Common myeloid progenitor, CD34-positive (primary cell): ENCODE measurements around the gene ZNF808.
"Not testable (repeated sequence)": the region's sequence is repeated elsewhere in the genome, so short reads cannot be mapped to it uniquely, and the experiment has no call there.

Source experiments
- CTCF ChIA-PET: fragments of 350-600 bp; sonication (Branson Sonifier 250); formaldehyde crosslinking; loops from one replicate; lab custom pipeline; 2021; ENCODE audit warnings: antibody characterized with exemption; lab: Charles Lee
- POLR2A ChIA-PET: fragments of 350-600 bp; sonication (Branson Sonifier 250); formaldehyde crosslinking; loops from one replicate; lab custom pipeline; 2021; ENCODE audit warnings: antibody characterized with exemption; lab: Charles Lee
- DNase-seq, 3 donors: peaks; one replicate each; pipeline versions ENCODE4 v3.0.0 to v3.0.0-alpha.2; 2013
- H3K27ac ChIP-seq, 2 experiments: 1 replicate in 1 of 2; 2 replicates in 1 of 2; pipeline ENCODE4 v1.7.0; 2013; ENCODE audit warnings: inconsistent platforms in 2 of 2, low read length in 2 of 2, mild to moderate bottlenecking in 2 of 2, low read depth in 1 of 2, moderate library complexity in 1 of 2; ENCODE audit not compliant: severe bottlenecking in 2 of 2, insufficient read depth in 1 of 2, poor library complexity in 1 of 2
- H3K27me3 ChIP-seq, 5 experiments: replicated peaks in 2 of 5; 1 replicate in 3 of 5; 2 replicates in 2 of 5; pipeline versions ENCODE4 v1.6.1 to v1.7.0; 2013; ENCODE audit warnings: low read length in 4 of 5, mild to moderate bottlenecking in 2 of 5, moderate library complexity in 2 of 5, inconsistent platforms in 1 of 5; ENCODE audit not compliant: insufficient read depth in 5 of 5, control insufficient read depth in 4 of 5
- H3K36me3 ChIP-seq, 4 experiments: 1 replicate in 2 of 4; 2 replicates in 2 of 4; pipeline versions ENCODE4 v1.6.1 to v1.7.0; 2013; ENCODE audit warnings: low read length in 3 of 4, control low read depth in 1 of 4, mild to moderate bottlenecking in 1 of 4; ENCODE audit not compliant: control insufficient read depth in 4 of 4, insufficient read depth in 4 of 4
- H3K4me1 ChIP-seq, 4 experiments: 1 replicate in 3 of 4; 2 replicates in 1 of 4; pipeline versions ENCODE4 v1.6.1 to v1.7.1; 2013; ENCODE audit warnings: low read length in 3 of 4, mild to moderate bottlenecking in 3 of 4, control low read depth in 1 of 4, inconsistent platforms in 1 of 4, moderate library complexity in 1 of 4; ENCODE audit not compliant: control insufficient read depth in 4 of 4, insufficient read depth in 4 of 4; ENCODE audit errors: control extremely low read depth in 1 of 4
- H3K4me3 ChIP-seq, 7 experiments: 1 replicate in 4 of 7; 2 replicates in 3 of 7; pipeline versions ENCODE4 v1.5.1 to v1.7.0; 2013; ENCODE audit warnings: mild to moderate bottlenecking in 7 of 7, low read length in 6 of 7, moderate library complexity in 6 of 7, inconsistent platforms in 2 of 7, low read depth in 2 of 7, control low read depth in 1 of 7; ENCODE audit not compliant: insufficient read depth in 4 of 7, control insufficient read depth in 1 of 7; ENCODE audit errors: extremely low read depth in 1 of 7
- H3K9me3 ChIP-seq, 5 experiments: 1 replicate in 4 of 5; 2 replicates in 1 of 5; pipeline versions ENCODE4 v1.6.1 to v1.7.1; 2013; ENCODE audit warnings: low read length in 4 of 5, mild to moderate bottlenecking in 2 of 5, inconsistent platforms in 1 of 5, low read depth in 1 of 5, moderate library complexity in 1 of 5; ENCODE audit not compliant: control insufficient read depth in 4 of 5, insufficient read depth in 2 of 5; ENCODE audit errors: control extremely low read depth in 1 of 5
- WGBS: methylation state at CpG from one replicate; pipeline ENCODE4 v1.1.5; 2013; ENCODE audit not compliant: insufficient coverage; 5-methylcytosine and 5-hydroxymethylcytosine counted together

Gene ZNF808

GRCh38 chr19:52601974-52602366, 74.5 kb downstream of the ZNF808 start:
- Histone ChIP-seq H3K27ac (peak overlapping the region in 1 of 2 experiments; percentile 78), H3K9me3 (peaks cover 0 to 34% (median 6%) of the 10 kb centered on the region in 5 experiments), H3K36me3 (peaks cover 0 to 13% (median 6%) of the 10 kb centered on the region in 4 experiments), H3K4me1 (peaks cover 0 to 15% (median 13%) of the 10 kb centered on the region in 4 experiments), H3K4me3 (peak overlapping the region; percentile 51 to 94 (median 86))
- H3K27me3 ChIP-seq, CTCF ChIA-PET: not testable (repeated sequence)
- DNase-seq, result peak in 1 of 3 donors; percentile 10
- 95% methylated on average over 2 of the region's 3 CpGs for WGBS
- POLR2A ChIA-PET, result interaction anchor here (0.7 kb wide), 1 partner anchor 210 kb away, joined by 3 read pairs; no protein-coding TSS in a partner anchor

GRCh38 chr19:52602941-52603340, 75.5 kb downstream of the ZNF808 start:
- Histone ChIP-seq H3K4me1 (peaks cover 0 to 15% (median 13%) of the 10 kb centered on the region in 4 experiments), H3K27ac (no peak overlapping the region), H3K36me3 (peaks cover 0 to 13% (median 6%) of the 10 kb centered on the region in 4 experiments), H3K9me3 (peaks cover 0 to 33% (median 2%) of the 10 kb centered on the region in 5 experiments), H3K27me3 (no peaks in the 10 kb centered on the region), H3K4me3 (no peak overlapping the region)
- WGBS, result no CpG with 5 or more reads among the region's 2 CpGs
- no peak for DNase-seq
- POLR2A ChIA-PET, result no interaction called here
- CTCF ChIA-PET, result no interaction called here

GRCh38 chr19:52603558-52604207, 76.2 kb downstream of the ZNF808 start:
- ChIA-PET POLR2A (no interaction called here), CTCF (no interaction called here)
- H3K4me1 ChIP-seq, result peaks cover 0 to 15% (median 13%) of the 10 kb centered on the region in 4 experiments
- WGBS, result 100% methylated on average over 4 of the region's 14 CpGs
- no peaks in the 10 kb centered on the region for H3K27me3 ChIP-seq
- peaks cover 0 to 13% (median 7%) of the 10 kb centered on the region in 4 experiments for H3K36me3 ChIP-seq
- DNase-seq, result no peak
- no peak overlapping the region for H3K27ac ChIP-seq
- H3K9me3 ChIP-seq, result peaks cover 0 to 36% (median 2%) of the 10 kb centered on the region in 5 experiments
- no peak overlapping the region for H3K4me3 ChIP-seq
